ENCODE results near the gene C10orf105. TPM values are rescaled to one million over a fixed set of nuclear protein-coding genes. Genes with fewer than 3 reads are reported as not detected.
A peak's percentile ranks its signal among the peaks of the same experiment; 100 is the strongest.

The C10orf105 gene
- total RNA-seq, 1 donor from 2014 or later, result 0.33 TPM

DNA sequence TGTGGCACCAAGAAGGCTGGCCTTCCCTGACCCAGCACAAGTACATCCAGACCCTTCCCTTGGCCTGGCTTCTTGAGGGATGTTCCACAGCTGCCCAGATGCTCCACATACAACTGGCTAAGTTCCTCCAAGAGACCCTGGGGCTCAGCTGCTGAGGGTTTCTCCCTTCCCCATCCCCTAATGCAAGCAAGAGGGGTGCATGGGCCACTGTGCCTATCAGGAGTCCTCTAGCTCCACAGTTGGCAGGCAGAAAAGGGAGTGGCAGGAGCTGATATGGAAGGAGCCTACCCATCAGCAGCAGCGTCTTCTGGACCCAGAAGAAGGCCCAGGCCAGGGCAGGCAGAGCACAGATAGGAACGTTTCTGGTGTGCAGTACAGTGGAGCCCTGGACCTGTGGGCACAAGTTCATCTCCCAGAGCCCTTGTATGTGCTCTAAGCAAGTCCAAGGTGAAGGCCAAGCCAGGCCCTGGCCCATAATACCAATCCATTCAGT is 27.5 kb upstream of the C10orf105 start:
- Mint-ChIP-seq H3K4me3 (peak overlapping the region; percentile 33), H3K4me1 (peaks cover 89% of the 10 kb centered on the region), H3K27me3 (no peaks in the 10 kb centered on the region), H3K9me3 (no peaks in the 10 kb centered on the region), H3K36me3 (ENCODE audit: low read depth) (peaks cover 50% of the 10 kb centered on the region), H3K27ac (peak overlapping the region; percentile 99)
- DNase-seq, result no peak
- intact Hi-C loops (cut with micrococcal nuclease), result loop anchor here (1.0 to 10.0 kb wide), 2 partner anchors 10 to 338 kb away; partner anchors contain the start of gene SPOCK2

GRCh38 chr10:71746344-71747037 is 26.9 kb upstream of the C10orf105 start:
- Mint-ChIP-seq H3K36me3 (ENCODE audit: low read depth) (peaks cover 44% of the 10 kb centered on the region), H3K27me3 (no peaks in the 10 kb centered on the region), H3K4me3 (peak overlapping the region; percentile 44), H3K27ac (peak overlapping the region; percentile 99), H3K4me1 (peaks cover 88% of the 10 kb centered on the region), H3K9me3 (no peaks in the 10 kb centered on the region)
- peak; percentile 76 for DNase-seq
- intact Hi-C loops (cut with micrococcal nuclease), result loop anchor here (1.0 to 10.0 kb wide), 2 partner anchors 9 to 338 kb away; partner anchors contain the start of gene SPOCK2

- peaks cover 39% of the 10 kb centered on the region for H3K36me3 Mint-ChIP-seq (ENCODE audit: low read depth)
- intact Hi-C loops (cut with micrococcal nuclease), result loop anchor here (10.0 kb wide), 1 partner anchor 339 kb away; the partner anchor contains the start of gene SPOCK2
- peak overlapping the region; percentile 99 for H3K27ac Mint-ChIP-seq
Measured at GRCh38 chr10:71745664-71746250, 26.2 kb upstream of the C10orf105 start.

DNA sequence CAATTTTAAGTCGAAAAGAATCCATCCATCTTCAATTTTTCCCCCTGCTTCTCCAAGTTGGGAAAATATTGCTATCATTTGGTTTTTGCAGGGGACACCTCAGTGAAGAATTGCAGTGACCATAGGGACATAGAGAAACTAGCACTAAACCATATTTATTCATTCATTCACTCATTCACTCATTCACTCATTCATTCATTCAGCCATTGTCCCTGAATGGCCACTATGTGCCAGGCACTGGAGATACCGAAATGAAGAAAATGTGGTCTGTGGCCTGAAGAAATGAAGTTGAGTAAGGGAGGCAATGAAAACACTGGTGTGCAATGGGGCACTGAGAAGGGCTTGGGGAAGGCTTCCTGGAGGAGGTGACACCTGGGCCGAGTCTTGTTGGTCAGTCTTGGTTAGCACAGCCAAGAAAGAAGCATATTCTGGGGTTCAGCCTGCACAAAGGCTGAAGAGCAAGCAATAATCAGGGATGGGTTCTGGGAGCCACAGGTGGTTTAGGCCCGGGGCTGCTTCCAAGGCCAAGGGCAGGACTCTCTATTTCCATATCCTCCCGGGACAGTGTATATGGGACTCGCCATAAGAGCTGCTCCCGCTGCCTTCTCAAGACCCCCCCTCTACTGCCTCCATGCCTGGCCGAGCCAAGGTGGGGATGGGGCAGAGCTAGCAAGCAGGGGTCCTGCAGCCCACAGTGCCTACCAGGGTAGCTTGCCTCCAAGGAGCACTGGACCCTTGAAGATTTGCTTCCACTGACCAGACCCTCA is 25.5 kb upstream of the C10orf105 start:
- H3K27ac Mint-ChIP-seq, result peak overlapping the region; percentile 99
- no peak overlapping the region for H3K4me3 Mint-ChIP-seq
- H3K9me3 Mint-ChIP-seq, result no peaks in the 10 kb centered on the region
- intact Hi-C loops (cut with micrococcal nuclease), result loop anchor here (10.0 kb wide), 1 partner anchor 340 kb away; the partner anchor contains the start of gene SPOCK2
- no peak for DNase-seq
- no peaks in the 10 kb centered on the region for H3K27me3 Mint-ChIP-seq
- H3K4me1 Mint-ChIP-seq, result peaks cover 90% of the 10 kb centered on the region
- H3K36me3 Mint-ChIP-seq (ENCODE audit: low read depth), result peaks cover 33% of the 10 kb centered on the region

More at GRCh38 chr10:71745664-71746250, 26.2 kb upstream of the C10orf105 start:
- no peaks in the 10 kb centered on the region for H3K27me3 Mint-ChIP-seq
- peaks cover 91% of the 10 kb centered on the region for H3K4me1 Mint-ChIP-seq
- H3K4me3 Mint-ChIP-seq, result no peak overlapping the region
- H3K9me3 Mint-ChIP-seq, result no peaks in the 10 kb centered on the region
- no peak for DNase-seq

DNA sequence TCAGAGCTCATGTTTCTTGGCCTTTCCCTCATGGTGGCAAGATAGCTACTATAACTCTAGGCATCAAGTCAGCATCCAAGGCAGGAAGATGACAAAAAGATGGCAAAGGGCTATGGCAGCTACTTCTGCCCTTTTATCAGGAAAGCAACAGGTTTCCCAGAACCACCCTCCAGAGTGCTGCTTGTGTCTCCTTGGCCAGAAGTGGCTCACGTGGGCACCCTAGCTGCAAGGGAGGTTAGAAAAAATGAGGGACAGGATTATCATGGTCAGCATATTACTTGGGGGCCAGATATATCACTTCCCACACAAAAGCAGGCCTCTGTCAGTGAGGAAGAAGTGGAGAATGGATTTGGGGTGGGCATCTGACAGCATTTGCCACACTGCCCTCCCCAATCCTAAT is 24.3 kb upstream of the C10orf105 start:
- no peak overlapping the region for H3K27ac Mint-ChIP-seq
- no peak for DNase-seq
- H3K4me1 Mint-ChIP-seq, result peaks cover 89% of the 10 kb centered on the region
- H3K27me3 Mint-ChIP-seq, result no peaks in the 10 kb centered on the region
- no peak overlapping the region for H3K4me3 Mint-ChIP-seq
- no peaks in the 10 kb centered on the region for H3K9me3 Mint-ChIP-seq
- H3K36me3 Mint-ChIP-seq (ENCODE audit: low read depth), result peaks cover 26% of the 10 kb centered on the region
- intact Hi-C loops (cut with micrococcal nuclease), result loop anchor here (10.0 kb wide), 1 partner anchor 341 kb away; the partner anchor contains the start of gene SPOCK2

DNA sequence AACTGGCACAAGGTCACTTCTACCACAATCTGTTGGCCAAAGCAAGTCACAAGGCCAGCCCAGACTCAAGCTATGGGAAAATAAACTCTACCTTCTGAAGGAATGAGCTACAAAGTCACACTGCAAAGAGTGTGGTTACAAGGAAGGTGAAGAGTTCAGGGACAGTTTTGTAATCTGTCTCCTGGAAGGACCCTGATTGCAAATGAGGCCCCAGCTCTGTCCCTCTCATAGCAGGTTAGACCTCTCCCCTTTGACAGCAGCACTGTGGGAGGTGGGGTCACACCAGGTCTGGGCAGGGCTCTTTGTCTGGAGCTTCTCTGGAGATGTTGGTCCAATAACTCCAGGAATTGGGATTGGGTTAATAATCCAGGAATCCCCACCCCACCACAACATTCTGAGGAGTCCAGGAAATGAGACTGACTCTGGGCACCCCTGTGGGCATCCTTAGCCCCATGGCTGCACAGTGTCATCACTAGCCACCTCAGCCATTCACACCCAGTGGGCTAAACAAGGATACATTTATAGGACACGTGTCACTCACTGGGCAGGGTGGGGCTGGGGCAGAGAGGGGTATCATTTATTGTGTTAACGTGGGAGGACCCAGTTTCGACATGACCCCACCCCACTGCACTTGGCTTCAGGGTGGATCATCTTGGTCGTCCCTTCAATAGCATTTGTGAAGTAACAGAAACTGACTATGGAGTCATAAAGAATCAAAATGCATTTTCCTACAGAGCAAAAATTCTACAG is 23.7 kb upstream of the C10orf105 start:
- H3K27ac Mint-ChIP-seq, result peak overlapping the region; percentile 77
- H3K4me1 Mint-ChIP-seq, result peaks cover 86% of the 10 kb centered on the region
- peaks cover 21% of the 10 kb centered on the region for H3K36me3 Mint-ChIP-seq (ENCODE audit: low read depth)
- H3K9me3 Mint-ChIP-seq, result no peaks in the 10 kb centered on the region
- peak overlapping the region; percentile 12 for H3K4me3 Mint-ChIP-seq
- intact Hi-C loops (cut with micrococcal nuclease), result loop anchor here (10.0 kb wide), 1 partner anchor 342 kb away; the partner anchor contains the start of gene SPOCK2
- no peak for DNase-seq
- H3K27me3 Mint-ChIP-seq, result no peaks in the 10 kb centered on the region

DNA sequence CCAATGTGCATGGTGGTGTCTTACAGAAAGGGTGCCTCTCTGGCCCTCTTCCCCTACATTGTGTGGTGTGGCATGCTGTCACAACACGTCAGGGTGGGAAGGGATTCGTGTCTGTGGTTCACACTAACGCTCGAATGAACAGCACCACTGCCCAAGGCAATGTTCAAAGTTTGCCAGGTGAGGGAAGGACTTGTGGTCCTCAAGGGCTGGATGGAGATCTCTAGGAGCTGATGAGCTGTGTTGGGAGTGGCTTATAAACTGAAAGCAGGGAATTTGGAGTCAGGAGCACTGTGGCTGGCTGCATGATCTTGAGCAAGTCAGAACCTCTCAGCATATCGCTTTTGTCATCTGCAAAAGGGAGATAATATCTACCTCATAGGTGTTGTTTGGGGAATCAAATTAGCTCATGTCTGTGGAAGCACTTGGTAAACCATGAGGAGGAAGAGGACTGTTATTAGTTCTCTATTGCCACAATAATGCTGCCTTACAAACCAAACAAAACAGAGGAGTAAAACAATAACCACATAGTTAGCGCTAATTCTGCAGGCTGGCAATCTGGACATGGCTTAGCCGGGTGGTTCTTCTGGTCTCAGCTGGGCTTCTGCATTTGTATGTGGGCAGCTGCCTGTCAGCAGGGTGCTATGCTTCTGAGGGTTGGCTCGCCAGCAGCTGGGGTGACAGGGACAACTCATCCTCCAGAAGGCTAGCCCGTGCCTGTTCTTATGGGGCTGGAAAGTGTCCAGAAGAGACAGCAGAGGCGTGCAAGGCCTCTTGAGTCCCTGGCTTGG is 22.9 kb upstream of the C10orf105 start:
- intact Hi-C loops (cut with micrococcal nuclease), result loop anchor here (10.0 kb wide), 1 partner anchor 342 kb away; the partner anchor contains the start of gene SPOCK2
- Mint-ChIP-seq H3K4me1 (peaks cover 86% of the 10 kb centered on the region), H3K4me3 (peak overlapping the region; percentile 12), H3K9me3 (no peaks in the 10 kb centered on the region), H3K27ac (peak overlapping the region; percentile 77), H3K36me3 (ENCODE audit: low read depth) (peaks cover 18% of the 10 kb centered on the region), H3K27me3 (no peaks in the 10 kb centered on the region)
- DNase-seq, result no peak

DNA sequence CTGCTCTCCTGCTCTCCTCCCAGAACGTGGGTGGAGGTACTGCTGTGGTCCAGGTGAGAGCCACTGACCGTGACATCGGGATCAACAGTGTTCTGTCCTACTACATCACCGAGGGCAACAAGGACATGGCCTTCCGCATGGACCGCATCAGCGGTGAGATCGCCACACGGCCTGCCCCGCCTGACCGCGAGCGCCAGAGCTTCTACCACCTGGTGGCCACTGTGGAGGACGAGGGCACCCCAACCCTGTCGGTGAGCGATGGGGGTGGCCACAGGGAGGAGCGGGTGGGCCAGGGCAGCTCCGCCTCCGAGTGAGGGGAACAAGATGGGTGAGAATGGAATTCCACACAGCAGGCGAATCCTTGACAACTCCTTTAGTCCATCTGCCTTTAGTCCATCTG is 22.1 kb upstream of the C10orf105 start:
- no peak for DNase-seq
- Mint-ChIP-seq H3K4me3 (peak overlapping the region; percentile 48), H3K9me3 (no peaks in the 10 kb centered on the region), H3K36me3 (ENCODE audit: low read depth) (peaks cover 11% of the 10 kb centered on the region), H3K27ac (peak overlapping the region; percentile 77), H3K27me3 (no peaks in the 10 kb centered on the region), H3K4me1 (peaks cover 86% of the 10 kb centered on the region)
- intact Hi-C loops (cut with micrococcal nuclease), result loop anchor here (2.0 to 10.0 kb wide), 2 partner anchors 15 to 343 kb away; partner anchors contain the start of gene SPOCK2

- Mint-ChIP-seq H3K9me3 (no peaks in the 10 kb centered on the region), H3K27me3 (no peaks in the 10 kb centered on the region), H3K4me1 (peaks cover 86% of the 10 kb centered on the region), H3K27ac (peak overlapping the region; percentile 77), H3K36me3 (ENCODE audit: low read depth) (peaks cover 11% of the 10 kb centered on the region), H3K4me3 (peak overlapping the region; percentile 48)
- intact Hi-C loops (cut with micrococcal nuclease), result loop anchor here (2.0 to 10.0 kb wide), 2 partner anchors 16 to 344 kb away; partner anchors contain the start of gene SPOCK2
- DNase-seq, result no peak
Measured at GRCh38 chr10:71741029-71741428, 21.5 kb upstream of the C10orf105 start.

- Mint-ChIP-seq H3K36me3 (ENCODE audit: low read depth) (peaks cover 9% of the 10 kb centered on the region), H3K4me1 (peaks cover 85% of the 10 kb centered on the region), H3K27me3 (no peaks in the 10 kb centered on the region), H3K9me3 (no peaks in the 10 kb centered on the region), H3K4me3 (no peak overlapping the region), H3K27ac (peak overlapping the region; percentile 86)
- no peak for DNase-seq
- intact Hi-C loops (cut with micrococcal nuclease), result loop anchor here (2.0 to 10.0 kb wide), 2 partner anchors 17 to 345 kb away; partner anchors contain the start of gene SPOCK2
Measured at GRCh38 chr10:71740069-71740653, 20.6 kb upstream of the C10orf105 start.

GRCh38 chr10:71739358-71739900 is 19.9 kb upstream of the C10orf105 start:
- Mint-ChIP-seq H3K27ac (peak overlapping the region; percentile 86), H3K9me3 (no peaks in the 10 kb centered on the region), H3K4me1 (peaks cover 85% of the 10 kb centered on the region), H3K36me3 (ENCODE audit: low read depth) (peaks cover 7% of the 10 kb centered on the region), H3K4me3 (peak overlapping the region; percentile 3), H3K27me3 (no peaks in the 10 kb centered on the region)
- intact Hi-C loops (cut with micrococcal nuclease), result no loop called here
- no peak for DNase-seq

GRCh38 chr10:71737834-71738197 is 18.2 kb upstream of the C10orf105 start:
- peak overlapping the region; percentile 32 for H3K4me3 Mint-ChIP-seq
- H3K36me3 Mint-ChIP-seq (ENCODE audit: low read depth), result peaks cover 7% of the 10 kb centered on the region
- peaks cover 84% of the 10 kb centered on the region for H3K4me1 Mint-ChIP-seq
- peaks cover 3% of the 10 kb centered on the region for H3K9me3 Mint-ChIP-seq
- intact Hi-C loops (cut with micrococcal nuclease), result loop anchor here (1.0 to 2.0 kb wide), 3 partner anchors 9 to 35 kb away; partner anchors contain the start of gene VSIR
- DNase-seq, result no peak
- H3K27ac Mint-ChIP-seq, result peak overlapping the region; percentile 96
- no peaks in the 10 kb centered on the region for H3K27me3 Mint-ChIP-seq

Data from activated CD4-positive, alpha-beta T cell treated with anti-CD3 and anti-CD28 coated beads, Interleukin-2, amount 10 ng/mL, durations not matched to agents 24 days and 14 days (primary cell).